HG03280 (cell line): Measurements from ENCODE around the gene PDIA5.
A peak's percentile ranks its signal among the peaks of the same experiment; 100 is the strongest.

Source experiments
- ATAC-seq: cut with Tn5 transposase; IDR thresholded peaks from one replicate; pipeline ENCODE4 v1.9.1; 2021; ENCODE audit warnings: mild to moderate bottlenecking, moderate library complexity; ENCODE audit not compliant: unreplicated experiment

PDIA5 gene

DNA sequence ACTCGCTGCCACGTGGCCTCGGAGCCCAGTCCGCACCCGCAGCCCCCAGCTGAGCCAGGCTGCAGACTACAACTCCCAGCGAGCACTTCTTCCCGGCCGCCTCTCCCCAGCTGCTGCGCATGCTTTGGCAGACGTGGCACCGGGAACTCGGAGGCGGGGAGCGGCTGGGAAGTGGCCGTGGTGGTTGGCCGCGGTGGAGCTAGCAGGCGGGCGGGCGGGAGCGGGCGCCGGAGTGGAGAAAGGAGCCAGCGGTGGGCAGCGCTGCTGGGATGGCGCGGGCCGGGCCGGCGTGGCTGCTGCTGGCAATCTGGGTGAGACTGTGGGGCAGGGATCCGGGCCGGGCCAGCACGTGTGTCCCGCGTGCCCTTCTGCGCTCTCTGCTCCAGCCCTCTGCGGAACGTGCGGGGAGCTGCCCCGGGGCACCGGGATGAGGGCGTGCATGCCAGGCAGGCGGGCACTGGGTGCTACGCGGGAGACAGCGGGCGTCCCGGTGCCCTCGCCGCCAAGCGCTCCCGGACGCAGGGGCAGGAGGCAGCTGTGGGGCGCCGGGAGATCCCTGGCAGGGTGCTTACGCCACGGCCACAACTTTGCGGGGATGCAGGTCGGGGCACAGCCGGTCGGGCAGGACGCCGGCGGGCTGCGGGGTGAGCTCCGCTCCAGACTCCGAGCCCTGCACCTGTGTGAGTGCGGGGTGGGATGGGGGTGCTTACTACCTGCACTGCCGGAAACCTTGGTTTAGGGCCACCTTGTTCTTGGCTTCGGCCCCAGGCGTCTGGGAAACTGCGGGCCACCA lies at the start of gene PDIA5:
Gene PDIA5, plus strand, starts transcription at position 130 of the 793 bp plus-strand sequence. Its CDS starts 140 bp downstream, at position 270.
- peak; percentile 80 for ATAC-seq

DNA sequence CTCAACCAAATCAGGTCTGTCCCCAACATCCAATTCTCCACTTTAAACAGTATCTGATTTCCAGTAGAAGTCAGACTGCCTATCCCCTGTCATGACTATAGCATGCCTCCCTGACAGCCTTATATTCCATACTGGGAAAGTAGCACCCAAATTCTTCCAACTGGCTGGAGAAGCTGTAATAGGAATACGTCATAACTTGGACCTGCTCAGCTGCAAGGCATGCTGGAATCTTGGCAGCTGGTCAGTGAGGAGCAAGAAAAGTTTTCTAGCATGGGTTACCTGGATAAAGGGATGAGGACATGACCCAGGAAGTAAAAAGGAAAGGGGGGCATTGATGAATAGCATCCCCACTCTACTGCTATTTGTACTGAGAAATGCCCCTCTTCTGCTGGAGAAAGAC lies 48.1 kb upstream of the PDIA5 start:
- no peak for ATAC-seq

DNA sequence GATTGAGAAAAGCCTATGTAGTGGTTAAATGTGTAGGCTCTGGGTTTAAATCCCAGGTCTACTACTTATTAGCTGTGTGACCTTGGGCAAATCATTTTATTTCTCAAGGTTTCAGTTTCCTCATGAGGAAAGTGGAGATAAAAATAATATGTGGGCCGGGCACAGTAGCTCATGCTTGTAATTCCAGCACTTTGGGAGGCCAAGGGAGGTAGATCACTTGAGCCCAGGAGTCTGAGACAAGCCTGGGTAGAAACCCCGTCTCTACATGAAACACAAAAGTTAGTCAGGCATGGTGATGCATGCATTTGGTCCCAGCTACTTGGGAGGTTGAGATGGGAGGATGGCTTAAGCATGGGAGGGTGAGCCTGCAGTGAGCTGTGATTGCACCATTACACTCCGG lies 47.7 kb upstream of the PDIA5 start:
- ATAC-seq: no peak

DNA sequence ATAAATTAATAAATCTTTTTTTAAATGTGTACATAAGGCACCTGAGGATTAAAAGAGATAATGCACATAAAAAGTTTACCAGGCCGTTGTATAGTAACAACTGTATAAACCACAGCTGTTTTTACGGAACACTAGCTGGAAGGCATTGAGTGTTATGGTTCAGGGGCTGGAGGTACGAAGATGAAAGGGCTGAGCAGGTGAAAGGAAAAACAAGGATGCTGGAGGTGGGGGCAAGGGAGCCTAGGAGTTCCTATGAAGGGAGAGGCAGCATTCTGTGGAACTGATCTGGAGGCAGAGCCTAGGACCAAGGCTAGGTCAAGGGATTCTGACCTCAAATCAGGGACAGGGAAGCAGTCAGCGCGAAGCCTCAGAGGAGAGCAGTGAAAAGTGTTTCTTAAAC lies 47.2 kb upstream of the PDIA5 start:
- ATAC-seq: no peak

DNA sequence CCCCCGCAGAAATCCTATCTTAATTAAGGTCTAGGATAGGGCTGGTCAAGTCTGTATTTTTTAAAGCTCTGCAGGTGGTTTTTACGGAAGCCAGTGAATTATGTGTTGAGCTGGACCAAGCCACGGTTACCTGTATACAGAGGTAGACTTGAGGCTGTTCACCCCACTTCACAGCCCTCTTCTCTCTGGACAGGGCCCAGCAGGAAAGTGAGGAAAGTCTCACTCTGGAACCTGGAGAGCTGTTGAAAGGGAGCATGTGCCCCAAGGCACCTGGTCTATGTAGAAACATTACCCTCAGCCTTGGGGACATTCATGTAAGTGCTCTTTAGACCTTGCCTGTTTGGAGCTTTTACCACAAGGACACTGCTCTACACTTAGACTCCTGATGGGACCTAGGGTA lies 46.1 kb upstream of the PDIA5 start:
- no peak for ATAC-seq

DNA sequence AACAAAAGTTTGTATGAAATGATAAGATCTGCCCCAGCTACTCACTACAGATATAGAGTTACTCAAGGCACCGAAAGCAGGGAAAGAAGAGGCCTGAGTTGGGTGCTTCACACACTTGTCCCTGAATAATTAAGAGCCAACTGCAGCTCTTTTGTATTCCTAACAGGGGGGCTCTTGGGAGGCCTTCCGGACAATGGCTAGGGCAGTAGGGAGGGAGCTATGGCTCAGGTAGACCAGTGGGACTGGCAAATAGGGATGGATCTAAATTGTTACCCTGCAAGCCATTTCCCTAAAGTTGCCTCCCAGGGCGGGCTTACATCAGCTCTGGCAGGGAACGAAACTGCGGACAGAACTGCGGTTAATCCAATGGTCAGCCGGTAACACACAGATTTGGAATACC lies 45.4 kb upstream of the PDIA5 start:
- no peak for ATAC-seq

DNA sequence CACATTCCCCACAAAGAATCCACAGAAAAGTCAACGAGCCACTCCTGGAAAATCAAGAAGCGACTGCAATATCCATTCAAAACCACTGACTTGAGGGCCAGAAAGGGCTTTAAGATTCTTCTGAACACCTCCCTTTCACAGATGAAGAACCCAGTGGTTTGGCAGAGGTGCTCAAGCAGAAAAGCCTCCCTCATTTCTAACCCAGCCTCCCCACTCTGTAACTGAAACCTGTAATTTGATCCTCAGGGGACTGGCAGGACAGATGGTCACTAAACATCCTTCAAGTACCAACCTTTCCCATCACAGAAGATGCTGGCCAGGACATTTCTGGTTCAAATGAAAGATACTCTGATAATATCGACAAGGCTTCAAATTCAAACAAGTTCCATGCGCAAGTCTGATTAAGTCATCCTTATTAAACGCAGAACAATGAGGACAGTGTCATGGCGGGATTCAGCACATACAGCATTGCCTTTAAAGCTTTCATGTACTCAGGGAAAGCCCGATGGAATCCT lies 44.8 kb upstream of the PDIA5 start:
- no peak for ATAC-seq

DNA sequence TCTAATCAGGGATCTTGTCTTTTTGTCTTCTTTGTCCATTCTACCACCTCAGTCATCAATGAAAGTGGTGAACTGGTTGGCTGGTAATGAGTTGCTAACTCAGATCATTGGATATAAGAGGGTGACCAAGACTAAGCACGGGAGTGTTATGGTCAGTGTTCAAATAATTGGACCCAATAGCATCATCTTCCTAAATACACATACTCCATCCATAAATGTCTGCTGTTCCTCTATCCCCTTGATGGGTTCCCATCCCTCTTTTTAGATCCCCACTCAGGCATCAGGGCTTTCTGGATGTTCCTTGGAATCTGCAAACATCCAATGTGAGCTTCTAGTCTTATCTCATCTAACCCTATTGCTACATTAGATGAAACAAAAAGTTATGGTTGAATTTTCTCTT lies 42.8 kb upstream of the PDIA5 start:
- ATAC-seq: no peak

DNA sequence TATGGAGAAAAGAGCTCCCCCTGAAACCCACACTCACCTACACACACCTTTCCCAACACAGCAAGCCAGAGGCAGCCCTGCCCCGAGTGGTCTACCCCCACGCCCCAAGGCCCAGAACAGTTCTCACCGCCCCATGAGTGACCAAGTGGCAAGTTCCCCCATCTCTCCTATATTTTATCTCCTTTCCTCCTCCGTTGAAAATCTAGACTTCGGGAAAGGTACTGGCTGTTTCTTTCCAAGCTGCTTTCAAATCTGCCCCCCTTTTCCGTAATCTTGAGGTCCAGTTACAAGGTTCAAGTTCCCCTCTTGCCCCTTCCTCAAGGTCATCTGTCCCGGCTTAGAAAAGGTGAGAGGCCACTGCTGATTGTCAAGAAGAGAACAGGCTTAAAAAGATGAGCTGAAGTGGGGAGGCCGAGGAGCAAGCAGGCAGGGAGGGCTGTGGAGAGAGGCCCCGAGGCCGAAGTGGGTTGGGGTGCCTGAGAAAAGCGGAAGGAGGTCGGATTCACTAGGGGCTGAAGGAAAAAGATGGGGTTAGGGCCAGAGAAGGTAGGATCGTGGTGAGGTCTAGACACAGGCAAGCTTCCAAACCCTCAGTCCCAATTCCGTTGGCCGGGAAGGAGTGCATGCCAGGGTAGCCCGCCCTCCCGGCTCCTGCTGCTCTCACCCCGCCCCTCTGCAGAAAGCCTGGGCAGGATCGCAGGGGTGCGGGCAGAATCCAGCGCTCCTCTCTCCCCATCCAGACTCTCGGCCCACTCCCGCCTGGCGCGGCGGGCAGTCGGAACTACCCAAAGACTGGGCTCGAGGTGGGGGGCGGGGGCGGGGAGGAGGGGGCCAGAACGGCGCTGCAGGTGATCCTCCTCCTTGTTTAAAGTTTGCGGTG lies 40.9 kb upstream of the PDIA5 start:
- no peak for ATAC-seq

DNA sequence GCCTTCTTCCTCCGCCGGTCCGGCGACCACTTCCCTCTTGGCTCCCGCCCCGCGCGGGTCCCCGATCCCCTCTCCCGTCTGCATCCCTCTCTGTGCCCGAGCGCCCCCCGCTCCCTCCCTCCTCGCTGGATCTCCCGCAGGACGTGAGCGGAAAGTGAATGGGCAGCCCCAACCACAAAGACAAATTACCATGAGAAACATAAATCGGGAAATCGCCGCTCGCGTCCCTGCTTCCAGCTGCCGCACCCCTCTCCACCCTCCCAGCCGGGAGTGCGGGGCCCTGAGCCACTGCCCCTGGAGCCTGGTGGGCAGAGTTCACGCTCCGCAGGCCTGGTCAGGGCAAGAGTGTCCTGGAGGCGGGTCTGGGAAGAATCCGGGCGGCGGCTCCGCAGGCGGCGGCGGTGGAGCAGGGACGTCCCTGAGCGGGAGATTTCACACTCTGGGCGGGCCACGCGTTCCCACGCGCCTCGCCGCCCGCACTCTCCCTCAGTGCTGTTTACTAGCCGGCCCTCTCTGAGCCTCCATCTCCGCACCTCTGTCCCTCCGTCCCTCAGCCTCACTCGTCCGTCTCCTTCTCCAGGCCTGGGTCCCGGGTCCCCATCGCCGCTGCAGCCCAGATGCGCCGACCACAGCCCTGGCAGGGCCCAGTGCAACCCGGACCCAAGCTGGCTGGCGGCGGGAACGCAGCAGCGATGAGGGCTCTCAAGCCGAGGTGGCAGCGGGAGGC lies 40.1 kb upstream of the PDIA5 start:
- ATAC-seq: no peak

DNA sequence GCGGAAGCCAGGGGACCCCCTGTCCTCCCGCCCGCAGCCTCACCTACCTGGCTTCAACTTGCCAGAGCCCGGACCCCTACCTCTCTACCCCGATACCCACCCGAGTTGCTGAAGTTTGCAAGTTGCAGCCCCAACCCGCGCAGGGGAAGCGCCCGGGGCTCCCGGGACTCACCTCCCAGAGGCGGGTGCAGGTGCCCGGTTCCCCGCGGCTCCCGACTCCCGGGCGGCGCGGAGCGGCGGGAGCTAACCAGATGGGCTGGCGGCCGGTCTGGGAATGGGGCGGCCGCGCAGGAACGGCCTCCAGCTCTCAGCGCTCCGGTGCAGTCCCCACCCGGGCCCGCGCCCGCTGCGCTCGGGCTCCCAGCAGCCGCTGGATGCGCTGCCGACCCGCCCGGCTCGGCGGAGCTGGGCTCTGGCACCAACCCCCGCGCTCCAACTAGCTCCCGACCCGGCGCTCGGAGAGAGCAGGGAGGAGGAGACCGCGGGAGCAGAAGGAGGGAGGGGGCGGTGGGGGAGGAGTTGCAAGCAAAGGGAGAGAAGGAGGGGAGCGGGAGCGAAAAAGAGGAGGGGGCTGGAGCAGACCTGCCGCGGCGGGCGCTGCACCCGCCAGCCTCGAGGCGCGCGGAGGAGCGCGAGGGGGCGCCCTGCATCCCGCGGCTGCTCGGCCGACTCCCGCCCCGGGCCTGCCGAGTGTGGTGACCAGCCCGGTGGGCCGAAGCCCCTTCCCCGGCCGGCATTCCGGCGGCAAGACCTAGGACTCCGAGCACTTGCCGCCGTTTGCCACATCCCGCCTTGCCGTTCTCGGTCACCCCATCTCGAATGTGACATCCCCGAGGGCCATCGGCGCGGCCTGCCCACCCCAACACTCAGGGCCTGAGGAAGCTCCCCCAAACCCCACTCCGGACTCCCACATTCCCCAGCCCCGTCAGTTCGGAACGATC lies 39.3 kb upstream of the PDIA5 start, which contains the start of gene SEMA5B:
Gene SEMA5B, minus strand, starts transcription at position 472 of the 941 bp plus-strand sequence. CDS start 66,500 bp downstream, outside the sequence.
- no peak for ATAC-seq

DNA sequence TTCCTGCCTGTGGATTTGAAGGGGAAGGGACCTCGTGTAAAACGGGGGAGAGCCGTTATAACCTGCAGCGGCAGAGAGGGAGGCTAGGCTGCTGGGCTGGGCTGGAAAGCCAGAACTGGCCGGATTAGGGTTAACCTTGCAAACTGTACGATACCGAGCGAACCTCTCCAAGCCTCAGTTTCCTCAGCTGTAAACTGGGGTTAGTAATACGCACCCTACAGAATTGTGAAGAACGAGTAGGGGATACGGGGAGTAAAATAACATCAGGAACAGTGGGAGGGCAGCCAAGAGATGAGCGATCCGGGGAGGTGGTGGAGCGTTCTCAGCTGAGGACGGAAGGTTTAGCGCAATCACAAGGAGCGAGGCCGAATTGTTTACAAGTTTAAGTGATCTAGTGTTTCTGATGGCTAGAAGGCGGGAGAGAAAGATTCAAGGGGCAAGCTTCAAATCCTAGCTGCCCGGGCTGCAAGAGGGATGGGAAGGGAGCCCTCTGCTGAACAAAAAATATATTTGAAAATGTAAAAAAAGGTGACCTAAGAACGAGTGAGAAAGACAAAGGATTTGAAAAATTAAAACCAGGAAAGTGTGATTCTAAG lies 38.5 kb upstream of the PDIA5 start:
- ATAC-seq: no peak

DNA sequence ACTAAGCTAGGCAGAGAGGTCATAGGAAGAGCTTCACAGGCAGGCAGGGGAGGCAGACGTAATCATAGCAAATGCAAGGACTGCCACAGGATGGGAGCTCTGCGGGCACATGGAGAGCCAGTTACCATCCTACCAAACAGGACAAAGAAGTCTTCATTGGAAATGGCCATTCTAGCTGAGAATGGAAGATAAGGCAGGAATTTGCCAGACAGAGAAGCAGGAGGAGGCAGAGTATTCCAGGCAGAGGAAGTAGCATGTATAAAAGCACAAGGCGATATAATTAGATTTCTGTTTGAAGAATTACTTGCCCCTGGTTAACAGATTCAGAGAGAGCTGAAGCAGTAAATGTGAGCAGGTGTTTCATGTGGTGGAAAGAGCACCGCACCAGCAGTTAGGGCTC lies 35.8 kb upstream of the PDIA5 start:
- no peak for ATAC-seq

DNA sequence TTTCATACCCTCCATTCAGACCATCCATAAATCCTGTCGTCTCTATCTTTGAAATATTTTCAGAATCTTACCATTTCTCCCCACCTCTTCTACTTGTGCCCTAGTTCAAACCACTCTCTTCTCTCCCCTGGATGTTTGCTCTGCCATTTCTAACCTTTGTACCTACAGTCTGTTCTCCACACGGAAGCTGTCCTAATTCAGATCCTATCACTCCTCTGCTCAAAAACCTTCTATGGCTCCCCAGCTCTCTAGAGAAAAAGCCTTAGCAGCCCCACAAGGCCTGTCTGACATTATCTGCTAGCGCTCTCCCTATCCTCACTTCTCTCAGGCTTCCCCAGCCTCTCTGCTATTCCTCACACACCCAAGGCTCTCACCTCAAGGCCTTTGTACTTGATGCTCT lies 34.8 kb upstream of the PDIA5 start:
- no peak for ATAC-seq

DNA sequence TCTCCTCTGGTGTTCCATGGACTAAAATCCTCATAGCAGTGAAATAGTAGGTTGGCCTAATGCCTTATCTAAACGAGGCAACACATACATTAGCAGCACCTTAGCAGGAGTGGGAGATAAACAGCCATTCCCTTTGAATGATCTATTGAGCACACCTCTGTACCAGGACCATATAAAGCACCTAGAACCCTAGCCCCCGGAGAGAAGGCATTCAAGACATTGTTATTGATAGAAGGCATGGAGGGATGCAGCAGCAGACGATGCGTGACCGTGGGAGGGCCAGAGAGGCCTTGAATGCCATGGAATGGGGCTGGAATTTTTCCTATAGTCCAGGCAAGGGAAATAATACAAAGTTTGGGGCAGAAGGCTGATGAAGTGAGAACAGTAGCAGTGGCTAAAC lies 32.7 kb upstream of the PDIA5 start:
- no peak for ATAC-seq

DNA sequence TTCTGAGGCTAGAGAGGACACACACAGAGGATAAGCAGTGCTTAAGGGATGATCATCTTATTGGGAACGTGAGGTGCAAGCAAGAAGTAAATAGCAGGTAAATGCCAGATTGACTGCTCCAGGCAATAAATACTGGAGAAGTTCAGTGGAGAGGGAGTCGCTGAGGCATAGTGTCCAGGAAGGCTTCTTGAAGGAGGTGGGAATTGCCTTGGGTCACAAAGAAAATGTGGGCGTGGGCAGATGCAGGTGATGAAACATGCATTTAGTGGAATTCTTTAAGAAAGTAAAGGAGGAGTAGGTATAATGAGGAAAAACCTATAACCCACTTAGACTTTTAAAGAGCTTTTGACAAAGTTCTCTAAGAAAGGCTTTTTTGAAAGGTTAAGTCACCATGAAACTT lies 31.8 kb upstream of the PDIA5 start:
- no peak for ATAC-seq

DNA sequence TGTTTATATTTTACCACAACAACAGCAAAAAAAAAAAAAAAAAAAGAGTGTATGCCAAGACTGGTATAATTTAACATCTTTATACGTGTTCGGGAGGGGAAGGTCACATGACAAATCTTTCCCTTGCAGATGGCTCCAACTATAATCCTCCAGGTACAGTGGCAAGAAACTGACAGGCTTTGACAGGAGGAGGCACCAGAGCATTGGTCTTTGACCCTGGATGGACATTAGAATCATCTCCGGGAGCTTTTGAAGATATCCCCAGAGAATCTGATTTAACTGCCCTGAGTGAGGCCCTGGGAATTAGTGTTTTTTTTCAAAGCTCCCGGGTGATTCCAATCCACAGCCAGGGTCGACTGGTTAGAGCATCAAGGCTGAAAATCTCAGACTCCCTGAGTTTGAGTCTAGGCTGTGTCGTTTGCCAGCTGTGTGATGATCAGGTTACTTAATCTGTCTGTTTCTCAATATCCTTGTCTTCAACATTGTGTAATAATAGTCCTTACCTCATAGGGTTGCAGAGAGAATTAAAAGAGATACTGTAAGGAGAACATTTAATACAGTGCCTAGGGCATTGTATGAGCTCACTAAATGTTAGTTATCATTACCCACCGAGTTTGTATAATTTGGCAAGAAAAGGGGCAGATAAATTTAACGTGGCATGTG lies 30.3 kb upstream of the PDIA5 start:
- no peak for ATAC-seq

DNA sequence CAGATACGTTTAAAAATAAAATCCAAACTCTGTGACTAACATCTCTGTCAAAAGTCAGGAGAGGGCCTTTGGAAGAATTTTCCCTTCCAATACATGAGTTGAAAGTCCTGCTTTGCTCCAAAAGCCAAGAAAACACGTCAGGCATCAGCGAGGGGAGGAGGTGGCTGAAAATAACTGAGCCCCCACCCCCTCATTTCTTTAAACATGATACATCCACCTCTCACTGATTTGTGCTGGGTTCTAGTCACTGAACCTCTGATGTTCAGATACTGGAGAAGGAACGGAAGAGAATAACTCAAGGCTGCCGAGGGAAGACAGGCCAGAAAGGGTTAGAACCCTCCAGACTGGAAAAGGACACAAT lies 29.8 kb upstream of the PDIA5 start:
- ATAC-seq: no peak

DNA sequence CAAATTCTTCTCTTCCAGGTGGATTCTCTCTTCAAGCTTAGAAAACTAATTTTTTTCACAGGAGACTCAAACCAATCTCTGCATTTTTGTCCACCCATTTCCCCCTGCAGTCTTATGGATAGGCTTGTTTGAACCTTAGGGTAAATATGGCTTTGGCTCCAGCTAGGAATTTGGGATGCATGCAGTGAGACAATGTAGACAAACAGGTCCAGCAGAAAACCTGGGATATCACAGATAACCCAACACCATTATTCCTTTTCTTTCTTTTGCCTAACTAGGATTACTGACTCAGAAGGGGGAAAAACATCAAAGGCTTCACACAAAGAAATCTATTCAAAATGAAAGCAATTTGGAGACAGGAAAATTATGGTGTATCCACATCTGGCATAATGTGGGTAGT lies 28.1 kb upstream of the PDIA5 start:
- ATAC-seq: no peak
